SK-N-SH (cell line): ENCODE data around the gene GPR15LG. TPM values are rescaled to one million over a fixed set of nuclear protein-coding genes. Genes with fewer than 3 reads are reported as not detected.

Experiments used
- CTCF ChIA-PET: fragments of 300-600, 350-600 bp; formaldehyde crosslinking; extraction: SDS; loops from one replicate; lab custom pipeline; 2021; lab: Yijun Ruan, JAX
- POLR2A ChIA-PET: fragments of 350-600 bp; sonication (Branson Sonifier 250); formaldehyde crosslinking; extraction: SDS; loops from one replicate; lab custom pipeline; 2020; ENCODE audit warnings: antibody characterized with exemption, inconsistent platforms; lab: Yijun Ruan, JAX
- DNase-seq: peaks from one replicate; pipeline ENCODE4 v3.0.0; 2012
- H2AFZ ChIP-seq: fragments of 200-600 bp; sonication (generic); 2 replicates; pipeline ENCODE4 v1.8.1; 2016; ENCODE audit warnings: antibody characterized with exemption, mild to moderate bottlenecking, low read depth
- H3F3A ChIP-seq: fragments of 200-600 bp; sonication (generic); replicated peaks from 2 replicates; pipeline ENCODE3; 2016; ENCODE audit warnings: antibody characterized with exemption, mild to moderate bottlenecking; ENCODE audit not compliant: insufficient read depth
- H3K27ac ChIP-seq, 2 experiments: fragments of 200-500 bp in 1 of 2; fragments of 200-600 bp in 1 of 2; sonication (Bioruptor generic) in 1 of 2; sonication (generic), shearing (Covaris generic) in 1 of 2; 2 replicates each; pipeline versions ENCODE4 v1.5.1 to v1.6.1; 2014 to 2016; ENCODE audit warnings: low read depth in 2 of 2, inconsistent platforms in 1 of 2, low read length in 1 of 2, mild to moderate bottlenecking in 1 of 2, mixed read lengths in 1 of 2
- H3K27me3 ChIP-seq: fragments of 200-600 bp; sonication (generic), shearing (Covaris generic); 2 replicates; pipeline ENCODE4 v1.6.1; 2016; ENCODE audit warnings: mixed run types; ENCODE audit not compliant: insufficient read depth
- H3K36me3 ChIP-seq, 2 experiments: fragments of 200-500 bp in 1 of 2; fragments of 200-600 bp in 1 of 2; sonication (Bioruptor generic) in 1 of 2; sonication (generic) in 1 of 2; replicated peaks in 1 of 2; 2 replicates each; pipeline versions ENCODE3 to v1.5.1; 2014 to 2016; ENCODE audit warnings: low read length in 1 of 2, mild to moderate bottlenecking in 1 of 2; ENCODE audit not compliant: insufficient read depth in 2 of 2, control insufficient read depth in 1 of 2
- H3K4me1 ChIP-seq, 2 experiments: fragments of 200-500 bp in 1 of 2; fragments of 200-600 bp in 1 of 2; sonication (Bioruptor generic) in 1 of 2; sonication (generic), shearing (Covaris generic) in 1 of 2; 2 replicates each; pipeline versions ENCODE4 v1.5.1 to v1.6.1; 2014 to 2016; ENCODE audit warnings: low read depth in 1 of 2, low read length in 1 of 2, mixed run types in 1 of 2; ENCODE audit not compliant: insufficient read depth in 2 of 2, control insufficient read depth in 1 of 2
- H3K4me2 ChIP-seq: fragments of 200-600 bp; sonication (generic), shearing (Covaris generic); 2 replicates; pipeline ENCODE4 v1.6.1; 2017; ENCODE audit warnings: mixed run types
- H3K4me3 ChIP-seq, 2 experiments: fragments of 200-500 bp in 1 of 2; fragments of 200-600 bp in 1 of 2; sonication (Bioruptor generic) in 1 of 2; sonication (generic), shearing (Covaris generic) in 1 of 2; 2 replicates each; pipeline versions ENCODE4 v1.5.1 to v1.8.1; 2014 to 2016; ENCODE audit warnings: low read depth in 2 of 2, inconsistent platforms in 1 of 2, low read length in 1 of 2, mild to moderate bottlenecking in 1 of 2, mixed read lengths in 1 of 2, moderate library complexity in 1 of 2
- H3K79me2 ChIP-seq: fragments of 200-600 bp; sonication (generic); 2 replicates; pipeline ENCODE4 v1.8.1; 2017; ENCODE audit warnings: mild to moderate bottlenecking; ENCODE audit not compliant: insufficient read depth
- H3K9ac ChIP-seq: fragments of 200-600 bp; sonication (generic); 2 replicates; pipeline ENCODE4 v1.6.1; 2017; ENCODE audit warnings: mixed run types
- H3K9me2 ChIP-seq: fragments of 200-600 bp; sonication (generic); 2 replicates; pipeline ENCODE4 v1.6.1; 2017; ENCODE audit warnings: mixed run types
- H3K9me3 ChIP-seq: fragments of 200-600 bp; sonication (generic); 2 replicates; pipeline ENCODE4 v1.6.1; 2017; ENCODE audit warnings: mixed run types, mild to moderate bottlenecking, moderate library complexity
- H4K20me1 ChIP-seq: fragments of 200-600 bp; sonication (generic); 2 replicates; pipeline ENCODE4 v1.6.1; 2017; ENCODE audit warnings: mild to moderate bottlenecking, mixed run types; ENCODE audit not compliant: insufficient read depth
- CHD2 ChIP-seq: fragments of 150-350 bp; IDR thresholded peaks from 2 replicates; pipeline ENCODE4 v1.6.1; 2018; ENCODE audit warnings: low read length; ENCODE audit not compliant: partially characterized antibody
- EZH2phosphoT487 ChIP-seq: fragments of 200-600 bp; sonication (generic); IDR thresholded peaks from 2 replicates; pipeline ENCODE4 v1.6.1; 2017; ENCODE audit warnings: low read depth, mixed run types, mild to moderate bottlenecking, antibody characterized with exemption, moderate library complexity, borderline replicate concordance
- FOSL2 ChIP-seq: IDR thresholded peaks from 2 replicates; pipeline ENCODE4 v1.4.0; 2012; ENCODE audit warnings: low read depth, mild to moderate bottlenecking, moderate library complexity, borderline replicate concordance
- FOXJ3 ChIP-seq: sonication (generic); formaldehyde crosslinking; IDR thresholded peaks from 2 replicates; pipeline ENCODE4 v1.5.1; 2020; ENCODE audit warnings: mild to moderate bottlenecking, missing genetic modification reagents
- GABPA ChIP-seq: IDR thresholded peaks from 2 replicates; pipeline ENCODE4 v1.4.0; 2012; ENCODE audit warnings: low read depth, mild to moderate bottlenecking
- MXI1 ChIP-seq: IDR thresholded peaks from 2 replicates; pipeline ENCODE4 v1.6.1; 2012; ENCODE audit warnings: mild to moderate bottlenecking, low read depth, low read length, improper control_type of control experiment
- NRF1 ChIP-seq: IDR thresholded peaks from 2 replicates; pipeline ENCODE4 v1.6.1; 2012; ENCODE audit warnings: low read depth, mild to moderate bottlenecking, low read length
- POLR2AphosphoS5 ChIP-seq: IDR thresholded peaks from 2 replicates; pipeline ENCODE4 v1.6.1; 2012; ENCODE audit warnings: low read depth, low read length
- RAD21 ChIP-seq: IDR thresholded peaks from 2 replicates; pipeline ENCODE4 v1.6.1; 2012; ENCODE audit warnings: mild to moderate bottlenecking, low read length
- RCOR1 ChIP-seq: fragments of 150-350 bp; IDR thresholded peaks from 2 replicates; pipeline ENCODE4 v1.6.1; 2017; ENCODE audit warnings: antibody characterized with exemption, low read length
- SIN3A ChIP-seq: IDR thresholded peaks from 2 replicates; pipeline ENCODE4 v1.6.1; 2012; ENCODE audit warnings: low read depth, mild to moderate bottlenecking, low read length, moderate library complexity, borderline replicate concordance
- TAF1 ChIP-seq: IDR thresholded peaks from 2 replicates; pipeline ENCODE4 v1.6.1; 2012; ENCODE audit warnings: low read depth, mild to moderate bottlenecking, low read length, moderate library complexity, borderline replicate concordance
- TEAD4 ChIP-seq: IDR thresholded peaks from 2 replicates; pipeline ENCODE4 v1.4.0; 2012; ENCODE audit warnings: mild to moderate bottlenecking, borderline replicate concordance; ENCODE audit not compliant: insufficient read depth
- YY1 ChIP-seq: IDR thresholded peaks from 2 replicates; pipeline ENCODE4 v1.4.0; 2012; ENCODE audit warnings: low read depth, mild to moderate bottlenecking
- WGBS: methylation state at CpG from one replicate; pipeline ENCODE4 v1.1.6; 2017; ENCODE audit warnings: low lambda C conversion rate; 5-methylcytosine and 5-hydroxymethylcytosine counted together
- polyA plus RNA-seq, 3 experiments: library from polyadenylated mRNA; depleted of rRNA; stranded (reverse); fragments of >200 nt; gene quantifications; 2 replicates each; pipeline ENCODE4 v1.2.3, GENCODE V29; 2012
- TF ChIP-seq, protein P1 (sequence below): fragments of 150-350 bp; IDR thresholded peaks from 2 replicates; pipeline ENCODE4 v1.6.1; 2017; ENCODE audit warnings: antibody characterized with exemption, low read length, low read depth, borderline replicate concordance
- TF ChIP-seq, protein P2 (sequence below): IDR thresholded peaks from 2 replicates; pipeline ENCODE4 v1.4.0; 2012; ENCODE audit warnings: low read depth, borderline replicate concordance
- TF ChIP-seq, protein P3 (sequence below): fragments of 200-600 bp; sonication (generic); IDR thresholded peaks from 2 replicates; pipeline ENCODE4 v1.6.1; 2017; ENCODE audit warnings: antibody characterized with exemption, mild to moderate bottlenecking, moderate library complexity
- TF ChIP-seq, protein P4 (sequence below): IDR thresholded peaks from 2 replicates; pipeline ENCODE4 v1.4.0; 2012; ENCODE audit warnings: low read depth
- TF ChIP-seq, protein P5 (sequence below): IDR thresholded peaks from 2 replicates; pipeline ENCODE4 v1.6.1; 2012; ENCODE audit warnings: mild to moderate bottlenecking, low read depth, low read length, moderate library complexity

GPR15LG gene
- polyA plus RNA-seq, 1 of the 3 experiments (the other 2 are of a cell fraction) = not detected

DNA sequence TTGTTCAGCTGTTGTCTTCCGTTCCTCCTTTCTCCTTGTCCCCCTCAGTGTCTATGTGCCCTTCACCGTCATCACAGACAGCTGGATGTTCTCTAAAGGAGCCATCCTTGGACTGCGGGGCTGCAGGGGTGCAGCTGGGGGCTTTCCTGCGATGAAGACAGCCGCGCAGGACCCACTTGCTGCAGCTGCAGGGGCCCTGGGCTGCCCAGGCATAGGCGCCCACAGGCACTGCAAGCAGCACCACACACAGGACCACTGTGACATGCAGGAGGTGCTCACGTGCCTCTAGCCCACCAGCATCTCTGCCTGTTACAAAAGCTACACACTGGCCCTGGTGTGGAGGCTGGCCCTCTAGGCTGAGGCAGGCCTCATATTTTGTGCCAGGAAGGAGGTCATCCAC, 48.3 kb downstream of the GPR15LG start:
- H3K9me3 ChIP-seq = no peaks in the 10 kb centered on the region
- no peak overlapping the region for H3K4me2 ChIP-seq
- H3K36me3 ChIP-seq = no peaks in the 10 kb centered on the region
- H3K4me3 ChIP-seq = no peak overlapping the region
- 26% methylated on average over 3 of the region's 8 CpGs for WGBS
- H3K9ac ChIP-seq = no peak overlapping the region
- no peak for DNase-seq
- H3K27me3 ChIP-seq = no peaks in the 10 kb centered on the region
- H2AFZ ChIP-seq = no peak overlapping the region
- H3F3A ChIP-seq = no peaks in the 10 kb centered on the region
- ChIA-PET CTCF (interaction anchor here (1.1 to 1.3 kb wide), 2 partner anchors 10 to 17 kb away, joined by 4 to 5 read pairs; no protein-coding TSS in a partner anchor), POLR2A (no interaction called here)
- H3K4me1 ChIP-seq = no peaks in the 10 kb centered on the region
- no peak overlapping the region for H3K27ac ChIP-seq
- TF ChIP-seq TEAD4 = no peak
- TF ChIP-seq, protein P1, sequence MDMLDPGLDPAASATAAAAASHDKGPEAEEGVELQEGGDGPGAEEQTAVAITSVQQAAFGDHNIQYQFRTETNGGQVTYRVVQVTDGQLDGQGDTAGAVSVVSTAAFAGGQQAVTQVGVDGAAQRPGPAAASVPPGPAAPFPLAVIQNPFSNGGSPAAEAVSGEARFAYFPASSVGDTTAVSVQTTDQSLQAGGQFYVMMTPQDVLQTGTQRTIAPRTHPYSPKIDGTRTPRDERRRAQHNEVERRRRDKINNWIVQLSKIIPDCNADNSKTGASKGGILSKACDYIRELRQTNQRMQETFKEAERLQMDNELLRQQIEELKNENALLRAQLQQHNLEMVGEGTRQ = no peak
- no peak for TF ChIP-seq SIN3A
- TF ChIP-seq POLR2AphosphoS5 = no peak
- no peak for TF ChIP-seq YY1
- no peak for TF ChIP-seq FOSL2
- TF ChIP-seq, protein P2, sequence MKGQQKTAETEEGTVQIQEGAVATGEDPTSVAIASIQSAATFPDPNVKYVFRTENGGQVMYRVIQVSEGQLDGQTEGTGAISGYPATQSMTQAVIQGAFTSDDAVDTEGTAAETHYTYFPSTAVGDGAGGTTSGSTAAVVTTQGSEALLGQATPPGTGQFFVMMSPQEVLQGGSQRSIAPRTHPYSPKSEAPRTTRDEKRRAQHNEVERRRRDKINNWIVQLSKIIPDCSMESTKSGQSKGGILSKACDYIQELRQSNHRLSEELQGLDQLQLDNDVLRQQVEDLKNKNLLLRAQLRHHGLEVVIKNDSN = no peak
- no peak for TF ChIP-seq NRF1
- no peak for TF ChIP-seq FOXJ3
- TF ChIP-seq, protein P3, sequence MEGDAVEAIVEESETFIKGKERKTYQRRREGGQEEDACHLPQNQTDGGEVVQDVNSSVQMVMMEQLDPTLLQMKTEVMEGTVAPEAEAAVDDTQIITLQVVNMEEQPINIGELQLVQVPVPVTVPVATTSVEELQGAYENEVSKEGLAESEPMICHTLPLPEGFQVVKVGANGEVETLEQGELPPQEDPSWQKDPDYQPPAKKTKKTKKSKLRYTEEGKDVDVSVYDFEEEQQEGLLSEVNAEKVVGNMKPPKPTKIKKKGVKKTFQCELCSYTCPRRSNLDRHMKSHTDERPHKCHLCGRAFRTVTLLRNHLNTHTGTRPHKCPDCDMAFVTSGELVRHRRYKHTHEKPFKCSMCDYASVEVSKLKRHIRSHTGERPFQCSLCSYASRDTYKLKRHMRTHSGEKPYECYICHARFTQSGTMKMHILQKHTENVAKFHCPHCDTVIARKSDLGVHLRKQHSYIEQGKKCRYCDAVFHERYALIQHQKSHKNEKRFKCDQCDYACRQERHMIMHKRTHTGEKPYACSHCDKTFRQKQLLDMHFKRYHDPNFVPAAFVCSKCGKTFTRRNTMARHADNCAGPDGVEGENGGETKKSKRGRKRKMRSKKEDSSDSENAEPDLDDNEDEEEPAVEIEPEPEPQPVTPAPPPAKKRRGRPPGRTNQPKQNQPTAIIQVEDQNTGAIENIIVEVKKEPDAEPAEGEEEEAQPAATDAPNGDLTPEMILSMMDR = no peak
- no peak for TF ChIP-seq TAF1
- no peak for TF ChIP-seq RAD21
- no peak for TF ChIP-seq EZH2phosphoT487
- TF ChIP-seq, protein P4, sequence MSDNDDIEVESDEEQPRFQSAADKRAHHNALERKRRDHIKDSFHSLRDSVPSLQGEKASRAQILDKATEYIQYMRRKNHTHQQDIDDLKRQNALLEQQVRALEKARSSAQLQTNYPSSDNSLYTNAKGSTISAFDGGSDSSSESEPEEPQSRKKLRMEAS = no peak
- TF ChIP-seq GABPA = no peak
- no peak for TF ChIP-seq MXI1
- TF ChIP-seq RCOR1 = no peak
- TF ChIP-seq CHD2 = no peak
- TF ChIP-seq, protein P5, sequence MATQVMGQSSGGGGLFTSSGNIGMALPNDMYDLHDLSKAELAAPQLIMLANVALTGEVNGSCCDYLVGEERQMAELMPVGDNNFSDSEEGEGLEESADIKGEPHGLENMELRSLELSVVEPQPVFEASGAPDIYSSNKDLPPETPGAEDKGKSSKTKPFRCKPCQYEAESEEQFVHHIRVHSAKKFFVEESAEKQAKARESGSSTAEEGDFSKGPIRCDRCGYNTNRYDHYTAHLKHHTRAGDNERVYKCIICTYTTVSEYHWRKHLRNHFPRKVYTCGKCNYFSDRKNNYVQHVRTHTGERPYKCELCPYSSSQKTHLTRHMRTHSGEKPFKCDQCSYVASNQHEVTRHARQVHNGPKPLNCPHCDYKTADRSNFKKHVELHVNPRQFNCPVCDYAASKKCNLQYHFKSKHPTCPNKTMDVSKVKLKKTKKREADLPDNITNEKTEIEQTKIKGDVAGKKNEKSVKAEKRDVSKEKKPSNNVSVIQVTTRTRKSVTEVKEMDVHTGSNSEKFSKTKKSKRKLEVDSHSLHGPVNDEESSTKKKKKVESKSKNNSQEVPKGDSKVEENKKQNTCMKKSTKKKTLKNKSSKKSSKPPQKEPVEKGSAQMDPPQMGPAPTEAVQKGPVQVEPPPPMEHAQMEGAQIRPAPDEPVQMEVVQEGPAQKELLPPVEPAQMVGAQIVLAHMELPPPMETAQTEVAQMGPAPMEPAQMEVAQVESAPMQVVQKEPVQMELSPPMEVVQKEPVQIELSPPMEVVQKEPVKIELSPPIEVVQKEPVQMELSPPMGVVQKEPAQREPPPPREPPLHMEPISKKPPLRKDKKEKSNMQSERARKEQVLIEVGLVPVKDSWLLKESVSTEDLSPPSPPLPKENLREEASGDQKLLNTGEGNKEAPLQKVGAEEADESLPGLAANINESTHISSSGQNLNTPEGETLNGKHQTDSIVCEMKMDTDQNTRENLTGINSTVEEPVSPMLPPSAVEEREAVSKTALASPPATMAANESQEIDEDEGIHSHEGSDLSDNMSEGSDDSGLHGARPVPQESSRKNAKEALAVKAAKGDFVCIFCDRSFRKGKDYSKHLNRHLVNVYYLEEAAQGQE = no peak
- no peaks in the 10 kb centered on the region for H3K9me2 ChIP-seq
- no peaks in the 10 kb centered on the region for H3K79me2 ChIP-seq
- H4K20me1 ChIP-seq = no peaks in the 10 kb centered on the region
